DMS153 treated with DMSO at 0.1 percent for 48 hours (cell line): ENCODE data around the gene NCOA5.
A peak's percentile ranks its signal among the peaks of the same experiment; 100 is the strongest.

Experiments
- DNase-seq: peaks from one replicate; lab custom pipeline; 2025; ENCODE audit not compliant: unreplicated experiment; lab: John Stamatoyannopoulos, UW

Gene NCOA5

DNA sequence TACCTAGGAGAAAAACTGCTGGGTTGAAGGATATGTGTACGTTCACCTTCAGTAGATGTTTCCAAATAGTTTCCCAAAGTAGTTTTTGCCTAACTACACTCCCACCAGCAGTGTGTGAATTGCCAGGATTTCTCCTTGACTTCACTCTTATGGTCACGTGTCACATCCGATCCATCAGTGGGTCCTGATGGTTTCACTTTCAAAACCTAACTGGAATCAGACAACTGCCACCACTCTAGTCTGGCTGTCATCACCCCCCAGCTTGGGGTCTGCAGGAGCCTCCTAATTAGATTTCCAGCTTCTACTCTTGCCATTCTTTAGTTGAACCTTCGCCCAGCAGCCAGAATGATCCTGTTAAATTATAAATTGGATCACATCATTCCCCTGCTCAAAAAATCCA, 69.2 kb downstream of the NCOA5 start:
- DNase-seq, result no peak

DNA sequence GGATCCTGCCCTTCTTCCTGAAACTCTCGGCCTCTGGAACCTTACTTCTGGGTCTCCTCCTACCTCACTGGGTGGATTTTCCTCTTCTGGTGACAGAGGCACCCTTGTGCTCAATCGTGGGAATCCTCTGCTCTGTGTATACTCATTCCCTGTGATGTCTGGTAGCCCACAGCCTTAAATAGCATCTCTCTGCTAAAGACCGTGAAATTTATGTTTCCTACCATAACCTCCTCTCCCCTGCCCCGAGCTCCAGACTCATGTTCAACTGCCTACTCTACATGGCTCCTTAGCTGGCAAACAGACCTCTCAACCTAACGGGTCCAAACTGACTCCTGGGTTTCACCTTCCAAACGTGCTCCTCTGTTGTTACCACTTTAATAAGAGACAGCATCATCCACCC, 71.2 kb downstream of the NCOA5 start:
- no peak for DNase-seq

DNA sequence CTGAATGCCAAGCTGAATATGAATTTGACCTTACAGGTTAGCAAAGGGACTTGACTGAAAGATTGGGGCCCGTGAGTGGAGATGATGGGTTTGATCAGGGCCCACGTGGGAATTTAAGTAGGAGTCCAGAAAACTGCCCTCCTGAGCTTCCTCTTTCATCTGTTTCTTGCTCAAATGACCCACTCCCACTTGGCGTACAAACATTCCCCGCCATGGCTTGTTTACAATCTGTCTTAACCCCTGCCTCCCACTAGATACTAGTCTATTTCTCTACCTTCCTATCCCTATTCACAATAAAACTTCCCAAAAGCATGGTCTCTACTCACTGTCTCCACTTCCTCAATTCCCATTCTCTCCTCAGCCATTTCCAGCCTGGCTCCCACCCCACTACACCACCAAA, 71.7 kb downstream of the NCOA5 start:
- no peak for DNase-seq

DNA sequence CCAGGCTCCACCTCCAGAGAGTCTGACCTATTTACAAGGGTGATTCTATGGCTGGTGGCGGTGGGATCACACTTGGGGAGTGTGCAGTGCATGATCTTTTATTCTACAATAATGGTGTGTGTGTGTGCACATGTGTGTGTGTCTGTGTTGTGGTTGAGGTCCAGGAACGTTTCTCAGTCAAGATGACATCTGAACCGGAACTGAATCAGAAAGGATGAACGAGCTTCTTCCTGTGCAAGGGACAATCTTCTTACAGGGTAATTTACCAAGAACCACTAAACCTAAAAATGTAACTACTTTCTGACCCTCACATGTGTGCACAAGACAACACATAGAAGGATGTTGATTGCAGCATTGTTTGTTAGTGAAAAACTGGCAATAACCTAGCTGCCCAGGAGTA, 72.5 kb downstream of the NCOA5 start:
- DNase-seq, result no peak

DNA sequence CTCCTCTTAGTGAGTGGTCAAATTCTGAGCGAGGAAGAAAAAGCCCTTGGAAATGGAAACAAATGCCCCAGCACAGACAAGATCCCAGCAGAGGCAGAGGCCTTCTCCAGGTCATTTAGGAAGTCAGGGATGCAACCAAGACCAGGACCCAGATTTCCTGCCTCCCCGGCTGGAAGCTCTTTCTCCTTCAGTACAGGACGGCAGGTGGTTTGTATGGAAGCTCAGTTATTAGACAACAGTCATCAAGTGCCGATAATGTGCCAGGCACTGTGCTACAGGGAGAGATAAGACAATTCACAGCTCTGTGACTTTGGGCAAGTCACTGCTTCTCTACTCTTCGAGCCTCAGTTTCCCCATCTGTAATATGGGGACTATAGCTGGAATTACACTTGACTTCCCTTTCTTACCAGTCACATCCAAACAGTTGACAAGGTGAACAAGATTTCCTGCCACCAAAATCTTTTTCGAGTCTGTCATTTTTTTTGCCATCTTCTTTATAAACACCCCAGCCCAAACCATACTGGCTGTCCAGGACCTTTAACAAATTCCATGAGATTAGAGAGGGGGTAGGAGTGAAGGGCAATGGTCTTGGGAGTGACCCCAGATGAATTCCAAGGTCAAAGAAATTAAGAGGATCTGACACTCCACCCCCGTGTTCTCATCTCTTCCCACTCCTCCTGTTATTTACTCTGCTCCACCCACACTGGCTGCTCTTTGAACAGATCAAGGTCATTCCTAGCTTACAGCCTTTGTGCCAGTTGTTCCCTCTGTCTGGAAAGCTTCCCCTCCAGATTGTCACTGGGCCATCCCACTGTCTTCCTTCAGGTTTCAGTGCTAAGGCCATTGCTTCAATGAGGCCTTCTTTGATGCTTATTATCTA, 75.0 kb downstream of the NCOA5 start:
- DNase-seq, result no peak

DNA sequence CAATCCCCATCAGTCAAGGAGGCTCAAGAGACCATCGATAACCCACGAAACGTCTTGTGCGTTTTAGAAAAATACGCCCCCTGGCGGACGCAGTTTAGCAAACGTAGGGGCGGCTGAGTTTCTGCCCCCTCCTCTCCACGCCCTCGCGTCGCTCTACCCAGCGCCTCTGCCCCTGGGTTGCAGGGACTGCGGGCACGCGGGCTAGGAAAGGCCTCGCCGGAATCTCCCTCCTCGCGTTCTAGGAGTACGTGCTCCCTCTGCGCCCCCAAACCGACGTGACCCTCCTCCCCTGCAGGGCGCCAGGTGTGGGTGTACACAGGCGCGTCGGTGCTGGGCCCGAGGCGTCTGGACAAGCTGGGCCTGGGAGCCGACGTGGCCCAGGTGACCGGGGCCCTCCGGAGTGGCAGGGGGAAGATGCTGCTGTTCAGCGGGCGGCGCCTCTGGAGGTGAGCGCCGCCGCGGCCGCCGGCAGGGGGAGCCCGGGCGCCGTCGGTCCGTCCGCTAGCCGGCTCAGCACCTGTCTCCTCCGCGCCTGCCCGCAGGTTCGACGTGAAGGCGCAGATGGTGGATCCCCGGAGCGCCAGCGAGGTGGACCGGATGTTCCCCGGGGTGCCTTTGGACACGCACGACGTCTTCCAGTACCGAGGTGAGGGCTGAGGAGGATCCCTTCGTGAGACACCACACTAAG, 75.8 kb downstream of the NCOA5 start:
- peak; percentile 78 for DNase-seq

DNA sequence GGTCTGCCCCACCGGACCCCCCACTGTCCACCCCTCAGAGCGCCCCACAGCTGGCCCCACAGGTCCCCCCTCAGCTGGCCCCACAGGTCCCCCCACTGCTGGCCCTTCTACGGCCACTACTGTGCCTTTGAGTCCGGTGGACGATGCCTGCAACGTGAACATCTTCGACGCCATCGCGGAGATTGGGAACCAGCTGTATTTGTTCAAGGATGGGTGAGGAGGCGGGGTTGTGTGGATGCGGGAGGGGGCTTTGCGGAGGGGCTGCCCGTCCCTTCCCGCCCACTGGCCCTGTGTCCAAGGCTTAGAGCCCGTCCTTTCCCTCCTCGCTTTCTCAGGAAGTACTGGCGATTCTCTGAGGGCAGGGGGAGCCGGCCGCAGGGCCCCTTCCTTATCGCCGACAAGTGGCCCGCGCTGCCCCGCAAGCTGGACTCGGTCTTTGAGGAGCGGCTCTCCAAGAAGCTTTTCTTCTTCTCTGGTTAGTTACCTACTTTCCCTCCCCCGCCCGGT, 76.4 kb downstream of the NCOA5 start:
- DNase-seq, result no peak

DNA sequence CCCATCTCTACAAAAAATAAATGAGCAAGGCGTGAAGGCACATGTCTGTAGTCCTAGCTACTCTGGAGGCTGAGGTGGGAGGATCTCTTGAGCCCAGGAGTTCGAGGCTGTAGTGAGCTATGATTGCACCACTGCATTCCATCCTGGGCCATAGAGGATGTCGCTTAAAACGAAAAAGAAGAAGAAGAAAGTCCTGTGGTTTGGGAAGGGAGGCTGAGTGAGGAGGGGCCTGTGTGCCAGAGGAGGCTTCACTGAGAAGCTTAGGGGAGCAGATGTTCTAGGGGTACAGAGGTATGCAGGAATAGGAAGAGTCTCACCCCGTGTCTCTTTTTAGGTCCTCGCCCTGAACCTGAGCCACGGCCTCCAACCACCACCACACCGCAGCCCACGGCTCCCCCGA, 76.8 kb downstream of the NCOA5 start:
- no peak for DNase-seq

DNA sequence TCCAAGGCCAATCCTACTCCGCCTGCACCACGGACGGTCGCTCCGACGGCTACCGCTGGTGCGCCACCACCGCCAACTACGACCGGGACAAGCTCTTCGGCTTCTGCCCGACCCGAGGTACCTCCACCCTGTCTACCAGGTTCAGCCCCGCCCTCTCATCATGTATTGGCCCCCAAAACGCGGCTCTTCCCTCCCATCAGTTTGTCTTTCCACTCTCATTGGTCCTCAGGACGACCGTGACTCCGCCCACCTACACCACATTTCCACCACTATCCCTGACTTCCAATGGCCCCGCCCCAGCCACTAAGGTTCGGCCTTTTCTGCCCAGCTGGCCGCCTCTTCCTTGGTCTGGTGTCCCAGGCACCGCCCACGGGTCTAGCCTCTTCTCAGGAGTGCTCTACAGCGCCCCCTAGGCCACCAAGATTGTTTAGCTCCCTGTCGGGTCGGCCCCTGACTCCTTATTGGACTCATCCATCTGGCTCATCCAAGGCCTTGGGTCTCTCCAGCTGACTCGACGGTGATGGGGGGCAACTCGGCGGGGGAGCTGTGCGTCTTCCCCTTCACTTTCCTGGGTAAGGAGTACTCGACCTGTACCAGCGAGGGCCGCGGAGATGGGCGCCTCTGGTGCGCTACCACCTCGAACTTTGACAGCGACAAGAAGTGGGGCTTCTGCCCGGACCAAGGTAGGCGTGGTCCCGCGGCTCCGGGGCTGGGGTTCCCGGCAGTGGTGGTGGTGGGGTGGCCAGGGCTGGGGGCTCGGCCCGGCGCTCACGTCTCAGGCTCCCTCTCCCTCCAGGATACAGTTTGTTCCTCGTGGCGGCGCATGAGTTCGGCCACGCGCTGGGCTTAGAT, 77.9 kb downstream of the NCOA5 start:
- no peak for DNase-seq
